Measurements from ENCODE around the gene TASOR2.

- TF ChIP-seq CTCF (IDR thresholded peaks at IDR 0.05), result no peak
- TF ChIP-seq POLR2AphosphoS5 (IDR thresholded peaks at IDR 0.05), result no peak
- no peak for TF ChIP-seq POLR2A (IDR thresholded peaks at IDR 0.05)
- no peak for TF ChIP-seq EP300 (IDR thresholded peaks at IDR 0.05)
These were observed 23.6 kb upstream of the TASOR2 start for GRCh38 chr10:5661043-5661442.

Data from stomach (tissue), 4 donors.